Endothelial cell of umbilical vein (primary cell): ENCODE results near the gene NCKAP5. TPM values are rescaled to one million over a fixed set of nuclear protein-coding genes. Genes with fewer than 3 reads are reported as not detected.

ENCODE experiments used
- BruUV-seq: library from RNA; stranded (reverse); fragments of 400-500 nt; replicated peaks from 2 replicates; lab custom pipeline; 2021; lab: Mats Ljungman, UMichigan
- CTCF ChIA-PET: fragments of 300-600, 350-600 bp; sonication (Branson Sonifier 250); formaldehyde crosslinking; loops from one replicate; lab custom pipeline; 2021; ENCODE audit warnings: antibody characterized with exemption, inconsistent platforms; lab: Charles Lee
- POLR2A ChIA-PET: fragments of 300-600, 350-600 bp; sonication (Branson Sonifier 250); formaldehyde crosslinking; loops from one replicate; lab custom pipeline; 2021; ENCODE audit warnings: antibody characterized with exemption, inconsistent platforms; lab: Charles Lee
- DNase-seq: peaks from one replicate; pipeline ENCODE4 v3.0.0-alpha.2; 2011; ENCODE audit warnings: low read depth, low spot score
- FAIRE-seq: peaks from 2 replicates; lab custom pipeline; 2011; peaks lifted over from hg19 to GRCh38; lab: Jason Lieb, UNC
- H2AFZ ChIP-seq: 2 replicates; pipeline ENCODE4 v1.6.0; 2012; ENCODE audit warnings: low read depth, low read length, control low read depth, inconsistent platforms
- H3K27ac ChIP-seq: 2 replicates; pipeline ENCODE4 v1.5.1; 2011; ENCODE audit warnings: low read depth, mild to moderate bottlenecking, control low read depth, low read length, moderate library complexity; ENCODE audit not compliant: insufficient read depth
- H3K27me3 ChIP-seq, 2 experiments: 2 replicates each; pipeline versions ENCODE4 v1.6.0 to v1.6.1; 2011; ENCODE audit warnings: low read length in 2 of 2, mixed read lengths in 1 of 2; ENCODE audit not compliant: control insufficient read depth in 2 of 2, insufficient read depth in 2 of 2
- H3K36me3 ChIP-seq, 2 experiments: 2 replicates in 1 of 2; 3 replicates in 1 of 2; pipeline ENCODE4 v1.5.1; 2011; ENCODE audit warnings: low read length in 2 of 2, mild to moderate bottlenecking in 1 of 2, moderate library complexity in 1 of 2; ENCODE audit not compliant: control insufficient read depth in 2 of 2, insufficient read depth in 2 of 2; ENCODE audit errors: extremely low read depth in 1 of 2
- H3K4me1 ChIP-seq: 3 replicates; pipeline ENCODE4 v1.5.1; 2011; ENCODE audit warnings: mild to moderate bottlenecking, low read length; ENCODE audit not compliant: control insufficient read depth, insufficient read depth; ENCODE audit errors: extremely low read depth
- H3K4me2 ChIP-seq: 2 replicates; pipeline ENCODE4 v1.6.1; 2011; ENCODE audit warnings: low read length, control low read depth, mixed read lengths; ENCODE audit not compliant: insufficient read depth
- H3K4me3 ChIP-seq, 3 experiments: fragments of 200-600 bp in 1 of 3; sonication (generic), shearing (Covaris generic) in 1 of 3; replicated peaks in 1 of 3; 2 replicates each; pipeline ENCODE4 v1.5.1; 2011 to 2016; ENCODE audit warnings: control low read depth in 3 of 3, low read length in 3 of 3, mild to moderate bottlenecking in 2 of 3, inconsistent platforms in 1 of 3, low read depth in 1 of 3, moderate library complexity in 1 of 3; ENCODE audit not compliant: insufficient read depth in 1 of 3
- H3K79me2 ChIP-seq: 2 replicates; pipeline ENCODE4 v1.6.0; 2012; ENCODE audit warnings: low read length, inconsistent platforms; ENCODE audit not compliant: control insufficient read depth, insufficient read depth
- H3K9ac ChIP-seq: replicated peaks from 2 replicates; pipeline ENCODE3; 2011; ENCODE audit warnings: low read length, control low read depth; ENCODE audit not compliant: insufficient read depth; ENCODE audit errors: extremely low read depth
- H3K9me1 ChIP-seq: replicated peaks from 3 replicates; pipeline ENCODE4 v1.6.0; 2011; ENCODE audit warnings: mild to moderate bottlenecking, low read length; ENCODE audit not compliant: control insufficient read depth, insufficient read depth; ENCODE audit errors: extremely low read depth
- H3K9me3 ChIP-seq: replicated peaks from 2 replicates; pipeline ENCODE4 v1.5.1; 2012; ENCODE audit warnings: low read length, inconsistent platforms; ENCODE audit not compliant: control insufficient read depth, insufficient read depth
- H4K20me1 ChIP-seq: replicated peaks from 2 replicates; pipeline ENCODE3; 2011; ENCODE audit warnings: mild to moderate bottlenecking, low read length; ENCODE audit not compliant: control insufficient read depth, insufficient read depth; ENCODE audit errors: extremely low read depth
- CTCF ChIP-seq, 2 donors: IDR thresholded peaks; 1 replicate in 1 of 2; 2 replicates in 1 of 2; pipeline ENCODE4 v1.5.1; 2011; ENCODE audit warnings: low read length in 2 of 2, mild to moderate bottlenecking in 2 of 2, moderate library complexity in 2 of 2, control low read depth in 1 of 2, inconsistent platforms in 1 of 2, low read depth in 1 of 2; ENCODE audit not compliant: insufficient read depth in 1 of 2; ENCODE audit errors: extremely low read depth in 1 of 2
- EZH2 ChIP-seq: IDR thresholded peaks from 2 replicates; pipeline ENCODE4 v1.6.1; 2012; ENCODE audit warnings: borderline replicate concordance, low read depth, mild to moderate bottlenecking, moderate library complexity, low read length, inconsistent platforms; ENCODE audit not compliant: severe bottlenecking
- FOS ChIP-seq: IDR thresholded peaks from 2 replicates; pipeline ENCODE4 v1.6.1; 2011; ENCODE audit warnings: mild to moderate bottlenecking, low read length, moderate library complexity, borderline replicate concordance; ENCODE audit not compliant: insufficient read depth
- GATA2 ChIP-seq: IDR thresholded peaks from 2 replicates; pipeline ENCODE4 v1.7.0; 2011; ENCODE audit warnings: low read depth, mild to moderate bottlenecking, moderate library complexity, mixed read lengths, low read length; ENCODE audit not compliant: insufficient read length, insufficient read depth
- JUN ChIP-seq: IDR thresholded peaks from 2 replicates; pipeline ENCODE4 v1.6.1; 2011; ENCODE audit warnings: borderline replicate concordance, low read depth; ENCODE audit not compliant: insufficient read length, insufficient read depth
- MAX ChIP-seq: IDR thresholded peaks from 2 replicates; pipeline ENCODE4 v1.6.1; 2011; ENCODE audit not compliant: insufficient read depth, insufficient read length
- MYC ChIP-seq: IDR thresholded peaks from one replicate; pipeline ENCODE4 v1.6.1; 2011; ENCODE audit warnings: mild to moderate bottlenecking, low read depth, low read length
- POLR2A ChIP-seq: IDR thresholded peaks from 2 replicates; pipeline ENCODE4 v1.6.1; 2012; ENCODE audit warnings: low read depth, mild to moderate bottlenecking, control low read depth, low read length
- POLR2AphosphoS5 ChIP-seq: IDR thresholded peaks from 2 replicates; pipeline ENCODE4 v1.6.1; 2012; ENCODE audit warnings: low read depth, mild to moderate bottlenecking, control low read depth, low read length, moderate library complexity; ENCODE audit not compliant: insufficient read depth
- dilution Hi-C: fragments of 300-500 bp; cut with MboI; formaldehyde crosslinking; loops from one replicate; pipeline ENCODE4 v1.15.0; 2019; ENCODE audit warnings: low sequenced_read_pairs; ENCODE audit not compliant: extremely low pct_ligation_motif_present
- intact Hi-C: fragments of 100-400 bp; cut with micrococcal nuclease; formaldehyde crosslinking; loops from one replicate; pipeline ENCODE4 v1.10.0; 2022
- polyA plus RNA-seq, 4 experiments: library from polyadenylated mRNA; depleted of rRNA in 3 of 4; stranded (reverse) in 3 of 4; unstranded in 1 of 4; fragments of >200 nt; gene quantifications; 2 replicates each; pipeline versions ENCODE4 v1.2.1 to v1.2.3, GENCODE V29; 2011 to 2012; ENCODE audit warnings: missing spikeins in 1 of 4
- total RNA-seq: library from RNA; stranded (reverse); gene quantifications from 2 replicates; pipeline ENCODE4 v1.2.3, GENCODE V29; 2021

Gene NCKAP5
- total and polyA plus RNA-seq, 2 donors (not counting 3 experiments of a cell fraction or from before 2014, with no cell fraction given) = 0.47 to 3.3 TPM

GRCh38 chr2:133012847-133013734 is 555.2 kb downstream of the NCKAP5 start:
- TF ChIP-seq GATA2 (no peak), JUN (no peak), MYC (no peak), MAX (no peak), POLR2AphosphoS5 (no peak), FOS (no peak), EZH2 (no peak), CTCF (IDR thresholded peaks at IDR 0.05; ENCODE audit: extremely low read depth in 1 of 2, insufficient read depth in 1 of 2, low read depth in 1 of 2, low read length in 2 of 2) (no peak), POLR2A (no peak)
- H3K27ac ChIP-seq = no peak overlapping the region
- no peaks in the 10 kb centered on the region for H3K79me2 ChIP-seq
- no peaks in the 10 kb centered on the region for H4K20me1 ChIP-seq
- H2AFZ ChIP-seq = no peak overlapping the region
- no TSS peak for BruUV-seq
- FAIRE-seq (no peak), DNase-seq (no peak)
- no peaks in the 10 kb centered on the region for H3K36me3 ChIP-seq
- intact Hi-C loops = no loop called here
- H3K4me1 ChIP-seq = no peaks in the 10 kb centered on the region
- no peaks in the 10 kb centered on the region for H3K27me3 ChIP-seq
- no peaks in the 10 kb centered on the region for H3K9me3 ChIP-seq
- H3K9me1 ChIP-seq = no peaks in the 10 kb centered on the region
- ChIA-PET POLR2A (no interaction called here), CTCF (no interaction called here)
- no peak overlapping the region for H3K4me3 ChIP-seq
- H3K4me2 ChIP-seq = no peak overlapping the region
- no peak overlapping the region for H3K9ac ChIP-seq
- dilution Hi-C loops = no loop called here
